ENCODE data around the gene PRR12.
"Not testable (repeated sequence)": the region's sequence is repeated elsewhere in the genome, so short reads cannot be mapped to it uniquely, and the experiment has no call there.

PRR12 gene

DNA sequence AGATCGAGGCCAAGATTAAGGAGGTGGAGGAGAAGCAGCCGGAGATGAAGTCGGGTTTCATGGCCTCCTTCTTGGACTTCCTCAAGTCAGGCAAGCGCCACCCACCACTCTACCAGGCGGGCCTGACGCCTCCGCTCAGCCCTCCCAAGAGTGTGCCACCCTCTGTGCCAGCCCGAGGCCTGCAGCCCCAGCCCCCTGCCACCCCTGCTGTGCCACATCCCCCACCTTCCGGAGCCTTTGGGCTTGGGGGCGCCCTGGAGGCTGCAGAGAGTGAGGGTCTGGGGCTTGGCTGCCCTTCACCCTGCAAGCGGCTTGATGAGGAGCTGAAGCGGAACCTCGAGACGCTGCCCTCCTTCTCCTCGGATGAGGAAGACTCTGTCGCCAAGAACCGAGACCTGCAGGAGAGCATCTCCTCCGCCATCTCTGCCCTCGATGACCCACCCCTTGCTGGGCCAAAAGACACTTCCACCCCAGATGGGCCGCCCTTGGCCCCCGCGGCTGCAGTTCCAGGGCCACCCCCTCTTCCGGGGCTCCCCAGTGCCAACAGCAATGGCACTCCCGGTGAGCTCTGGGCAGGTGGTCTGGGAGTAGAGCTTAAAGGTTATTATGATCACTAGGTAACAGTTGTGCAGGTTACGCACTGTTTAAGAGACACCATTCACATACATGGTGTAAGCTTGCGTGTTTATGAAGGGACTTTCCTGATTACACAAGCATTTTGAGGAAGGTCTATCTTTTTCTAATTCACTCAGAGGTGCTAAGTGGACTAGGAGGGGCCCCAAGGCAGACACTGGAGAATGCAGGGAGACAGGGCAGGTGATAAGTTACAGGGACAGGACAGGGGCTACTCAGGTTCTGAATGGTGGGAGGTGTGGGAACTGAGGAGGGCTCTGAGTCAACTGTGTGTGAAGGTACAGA, 8.7 kb downstream of the PRR12 start:
- Mint-ChIP-seq H3K27ac (peak overlapping the region; percentile 65 to 88), H3K36me3 (ENCODE audit: insufficient read depth) (peaks cover 33% of the 10 kb centered on the region), H3K9me3 (no peaks in the 10 kb centered on the region), H3K4me3 (no peak overlapping the region), H3K27me3 (no peaks in the 10 kb centered on the region), H3K4me1 (ENCODE audit: low read depth in 2 of 2) (peaks cover 15 to 20% of the 10 kb centered on the region in 2 donors)
- DNase-seq (no peak), ATAC-seq (replicated peaks) (no peak)

DNA sequence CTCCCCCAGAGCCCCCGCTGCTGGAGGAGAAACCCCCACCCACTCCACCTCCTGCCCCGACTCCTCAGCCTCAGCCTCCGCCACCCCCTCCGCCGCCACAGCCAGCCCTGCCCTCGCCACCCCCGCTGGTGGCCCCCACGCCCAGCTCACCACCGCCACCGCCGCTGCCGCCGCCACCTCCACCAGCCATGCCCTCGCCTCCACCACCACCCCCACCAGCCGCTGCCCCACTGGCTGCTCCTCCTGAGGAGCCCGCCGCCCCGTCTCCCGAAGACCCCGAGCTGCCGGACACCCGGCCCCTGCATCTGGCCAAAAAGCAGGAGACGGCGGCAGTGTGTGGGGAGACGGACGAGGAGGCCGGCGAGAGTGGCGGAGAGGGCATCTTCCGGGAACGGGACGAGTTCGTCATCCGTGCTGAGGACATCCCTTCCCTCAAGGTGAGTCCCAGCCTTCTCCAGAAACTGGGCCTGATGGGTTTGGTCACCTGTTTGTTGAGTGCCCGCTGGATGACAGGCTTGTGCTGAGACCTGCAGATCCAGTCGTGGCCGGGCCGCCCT, 10.6 kb downstream of the PRR12 start:
- DNase-seq = no peak
- peaks cover 18 to 19% of the 10 kb centered on the region in 2 donors for H3K4me1 Mint-ChIP-seq (ENCODE audit: low read depth in 2 of 2)
- ATAC-seq (replicated peaks) = no peak
- no peak overlapping the region for H3K4me3 Mint-ChIP-seq
- no peak overlapping the region for H3K27ac Mint-ChIP-seq
- H3K9me3 Mint-ChIP-seq = no peaks in the 10 kb centered on the region
- H3K27me3 Mint-ChIP-seq = no peaks in the 10 kb centered on the region
- H3K36me3 Mint-ChIP-seq (ENCODE audit: insufficient read depth) = peaks cover 33% of the 10 kb centered on the region

GRCh38 chr19:49602806-49603205, 11.8 kb downstream of the PRR12 start:
- DNase-seq = no peak
- Mint-ChIP-seq H3K36me3 (ENCODE audit: insufficient read depth) (peaks cover 42% of the 10 kb centered on the region), H3K27ac (no peak overlapping the region), H3K4me3 (no peak overlapping the region), H3K4me1 (ENCODE audit: low read depth in 2 of 2) (peaks cover 19 to 24% of the 10 kb centered on the region in 2 donors), H3K9me3 (no peaks in the 10 kb centered on the region), H3K27me3 (no peaks in the 10 kb centered on the region)
- no peak for ATAC-seq (replicated peaks)

DNA sequence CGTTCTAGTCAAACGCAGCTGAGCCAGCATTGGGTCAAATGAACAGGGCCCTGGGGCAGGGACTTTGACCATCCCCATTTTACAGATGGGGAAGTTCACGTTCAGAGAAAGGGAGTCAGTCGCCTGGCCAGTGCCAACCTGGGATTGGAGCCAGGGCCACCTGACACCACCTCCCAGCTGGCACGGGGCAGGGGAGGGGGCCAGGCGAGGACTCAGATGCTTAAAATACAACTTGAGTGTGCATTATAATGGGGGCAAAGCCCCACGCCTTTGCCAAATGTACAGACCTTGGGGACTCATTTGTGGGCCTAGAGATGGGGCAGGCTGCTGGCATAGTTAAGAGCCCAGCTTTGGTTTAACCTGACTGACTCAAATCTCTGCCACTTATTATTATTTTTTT, 14.6 kb downstream of the PRR12 start:
- peaks cover 63% of the 10 kb centered on the region for H3K36me3 Mint-ChIP-seq (ENCODE audit: insufficient read depth)
- ATAC-seq (replicated peaks) (no peak), DNase-seq (no peak)
- no peak overlapping the region for H3K4me3 Mint-ChIP-seq
- H3K4me1 Mint-ChIP-seq (ENCODE audit: low read depth in 2 of 2) = peaks cover 15 to 22% of the 10 kb centered on the region in 2 donors
- H3K27me3 Mint-ChIP-seq = no peaks in the 10 kb centered on the region
- H3K27ac Mint-ChIP-seq = peak overlapping the region in 1 of 2 donors; percentile 17
- H3K9me3 Mint-ChIP-seq = no peaks in the 10 kb centered on the region

- Mint-ChIP-seq H3K4me1 (ENCODE audit: low read depth in 2 of 2) (peaks cover 27 to 29% of the 10 kb centered on the region in 2 donors), H3K36me3 (ENCODE audit: insufficient read depth) (peaks cover 64% of the 10 kb centered on the region), H3K9me3 (no peaks in the 10 kb centered on the region), H3K27me3 (no peaks in the 10 kb centered on the region), H3K27ac (no peak overlapping the region), H3K4me3 (no peak overlapping the region)
- no peak for ATAC-seq (replicated peaks)
- no peak for DNase-seq
Observed at GRCh38 chr19:49609499-49610092, 18.6 kb downstream of the PRR12 start.

DNA sequence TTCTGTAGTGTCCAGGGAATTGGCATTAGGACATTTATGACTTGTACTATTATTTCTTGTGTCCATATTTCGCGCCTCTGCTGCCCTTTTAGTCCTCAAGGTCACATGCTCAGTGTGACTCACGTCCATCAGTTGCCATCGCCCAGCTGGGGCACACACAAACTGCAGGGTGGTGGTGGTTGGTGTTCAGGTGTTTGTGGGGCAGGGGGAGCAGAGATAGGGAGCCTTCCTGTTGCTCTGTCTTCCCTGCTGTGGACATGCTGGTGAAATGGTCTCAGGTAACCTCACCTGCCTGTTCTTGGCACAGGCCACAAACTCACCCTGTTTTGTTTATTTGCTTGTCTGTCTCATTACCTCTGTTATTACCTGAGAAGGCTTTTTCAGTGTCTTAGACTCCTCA, 22.4 kb downstream of the PRR12 start:
- H3K36me3 Mint-ChIP-seq (ENCODE audit: insufficient read depth) = peaks cover 74% of the 10 kb centered on the region
- ATAC-seq (replicated peaks) (peak; percentile 23), DNase-seq (no peak)
- H3K4me1 Mint-ChIP-seq (ENCODE audit: low read depth in 2 of 2) = peaks cover 24 to 30% of the 10 kb centered on the region in 2 donors
- H3K27ac Mint-ChIP-seq = peak overlapping the region; percentile 88 to 97
- H3K9me3 Mint-ChIP-seq = no peaks in the 10 kb centered on the region
- no peaks in the 10 kb centered on the region for H3K27me3 Mint-ChIP-seq
- H3K4me3 Mint-ChIP-seq = peak overlapping the region; percentile 18 to 45

DNA sequence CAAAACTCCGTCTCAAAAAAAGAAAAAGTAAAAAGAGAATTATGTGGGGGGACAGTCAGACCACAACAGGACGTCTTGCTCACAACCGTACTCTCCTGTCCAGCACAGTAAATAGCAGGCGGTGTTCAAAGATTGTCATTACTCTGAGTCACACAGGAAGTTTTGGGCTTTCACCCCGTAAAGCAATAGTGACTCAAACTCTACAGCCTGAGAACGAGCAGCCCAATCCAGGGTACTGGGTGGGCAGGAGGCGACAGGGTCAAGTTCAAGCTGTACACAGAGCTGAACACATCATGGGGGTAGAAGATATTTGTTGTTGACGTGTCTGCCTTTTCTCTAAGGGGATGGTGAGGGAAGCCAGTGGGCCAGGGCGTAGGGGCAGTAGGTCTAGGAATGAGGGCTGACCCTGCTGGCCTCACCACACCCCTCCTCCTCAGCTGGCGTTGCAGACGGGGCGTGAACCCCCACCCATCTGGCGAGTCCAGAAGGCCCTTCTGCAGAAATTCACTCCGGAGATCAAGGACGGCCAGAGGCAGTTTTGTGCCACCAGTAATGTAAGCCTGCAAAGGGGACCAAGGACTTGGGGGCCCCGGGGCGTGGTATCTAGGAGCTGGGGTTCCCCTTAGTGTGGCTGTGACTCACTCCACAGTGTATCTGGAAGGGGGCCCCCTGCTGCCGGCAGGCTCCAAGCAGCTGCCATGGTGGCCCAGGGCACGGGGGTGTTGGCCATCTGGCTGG, 23.3 kb downstream of the PRR12 start:
- H3K36me3 Mint-ChIP-seq (ENCODE audit: insufficient read depth) = peaks cover 74% of the 10 kb centered on the region
- H3K27me3 Mint-ChIP-seq = no peaks in the 10 kb centered on the region
- peak overlapping the region; percentile 88 to 97 for H3K27ac Mint-ChIP-seq
- ATAC-seq (replicated peaks) = peak; percentile 82
- peak in 1 of 3 experiments; percentile 15 for DNase-seq
- H3K4me1 Mint-ChIP-seq (ENCODE audit: low read depth in 2 of 2) = peaks cover 28 to 29% of the 10 kb centered on the region in 2 donors
- peak overlapping the region; percentile 45 to 51 for H3K4me3 Mint-ChIP-seq
- H3K9me3 Mint-ChIP-seq = no peaks in the 10 kb centered on the region

DNA sequence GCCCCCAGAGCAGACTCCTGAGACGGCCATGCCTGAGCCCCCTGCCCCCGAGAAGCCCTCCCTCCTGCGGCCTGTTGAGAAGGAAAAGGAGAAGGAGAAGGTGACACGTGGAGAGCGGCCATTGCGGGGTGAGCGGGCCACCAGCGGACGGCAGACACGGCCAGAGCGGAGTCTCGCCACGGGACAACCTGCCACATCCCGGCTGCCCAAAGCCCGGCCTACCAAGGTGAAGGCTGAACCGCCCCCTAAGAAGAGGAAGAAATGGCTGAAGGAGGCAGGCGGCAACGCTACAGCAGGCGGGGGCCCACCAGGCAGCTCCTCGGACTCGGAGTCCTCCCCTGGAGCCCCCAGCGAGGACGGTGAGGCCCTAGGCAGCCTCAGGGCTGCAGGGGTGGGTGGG, 24.9 kb downstream of the PRR12 start:
- no peak for DNase-seq
- peaks cover 25 to 26% of the 10 kb centered on the region in 2 donors for H3K4me1 Mint-ChIP-seq (ENCODE audit: low read depth in 2 of 2)
- H3K9me3 Mint-ChIP-seq = no peaks in the 10 kb centered on the region
- H3K27ac Mint-ChIP-seq = peak overlapping the region in 1 of 2 donors; percentile 97
- ATAC-seq (replicated peaks) = no peak
- peaks cover 72% of the 10 kb centered on the region for H3K36me3 Mint-ChIP-seq (ENCODE audit: insufficient read depth)
- no peak overlapping the region for H3K4me3 Mint-ChIP-seq
- H3K27me3 Mint-ChIP-seq = no peaks in the 10 kb centered on the region

- H3K27ac Mint-ChIP-seq = no peak overlapping the region
- H3K4me1 Mint-ChIP-seq (ENCODE audit: low read depth in 2 of 2) = peaks cover 23 to 25% of the 10 kb centered on the region in 2 donors
- H3K4me3 Mint-ChIP-seq = no peak overlapping the region
- H3K9me3 Mint-ChIP-seq = no peaks in the 10 kb centered on the region
- ATAC-seq (replicated peaks) = no peak
- no peak for DNase-seq
- H3K36me3 Mint-ChIP-seq (ENCODE audit: insufficient read depth) = peaks cover 73% of the 10 kb centered on the region
- H3K27me3 Mint-ChIP-seq = no peaks in the 10 kb centered on the region
Observed at GRCh38 chr19:49616532-49616931, 25.6 kb downstream of the PRR12 start.

DNA sequence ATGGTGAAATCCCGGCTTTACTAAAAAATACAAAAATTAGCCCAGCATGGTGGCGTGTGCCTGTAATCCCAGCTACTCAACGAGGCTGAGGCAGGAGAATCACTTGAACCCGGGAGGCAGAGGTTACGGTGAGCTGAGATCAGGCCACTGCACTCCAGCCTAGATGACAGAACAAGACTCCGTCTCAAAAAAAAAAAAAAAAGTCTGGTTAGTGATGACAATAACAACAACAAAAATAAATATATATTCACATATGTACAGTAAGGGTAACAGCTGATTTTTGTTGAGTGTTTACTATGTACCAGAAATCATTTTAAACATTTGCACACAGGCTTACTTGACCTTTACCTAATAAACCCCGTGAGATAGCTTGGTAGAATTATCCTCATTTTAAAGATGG, 26.0 kb downstream of the PRR12 start:
- Mint-ChIP-seq H3K36me3 (ENCODE audit: insufficient read depth) (peaks cover 74% of the 10 kb centered on the region), H3K27me3 (no peaks in the 10 kb centered on the region), H3K27ac (no peak overlapping the region)

DNA sequence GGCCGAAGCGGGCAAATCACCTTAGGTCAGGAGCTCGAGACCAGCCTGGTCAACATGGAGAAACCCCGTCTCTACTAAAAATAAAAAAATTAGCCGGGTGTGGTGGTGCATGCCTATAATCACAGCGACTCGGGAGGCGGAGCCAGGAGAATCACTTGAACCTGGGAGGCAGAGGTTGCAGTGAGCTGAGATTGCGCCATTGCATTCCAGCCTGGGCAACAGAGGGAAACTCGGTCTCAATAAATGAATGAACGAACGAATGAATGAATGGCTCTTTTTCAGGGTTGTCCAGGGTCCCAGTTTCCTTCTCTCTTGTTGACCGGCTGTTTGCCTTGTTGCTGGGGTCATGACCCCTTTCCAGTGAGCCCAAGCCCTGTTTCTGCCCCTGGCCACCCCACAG, 26.9 kb downstream of the PRR12 start:
- not testable (repeated sequence) for DNase-seq; H3K9me3 Mint-ChIP-seq; ATAC-seq (replicated peaks); H3K27me3 Mint-ChIP-seq; H3K4me3 Mint-ChIP-seq
- H3K36me3 Mint-ChIP-seq (ENCODE audit: insufficient read depth) = peaks cover 81% of the 10 kb centered on the region
- H3K4me1 Mint-ChIP-seq (ENCODE audit: low read depth in 2 of 2) = peaks cover 19 to 21% of the 10 kb centered on the region in 2 donors
- peak overlapping the region in 1 of 2 donors; percentile 82 for H3K27ac Mint-ChIP-seq

More for the DNA sequence above, 26.0 kb downstream of the PRR12 start:
- no peak for DNase-seq
- Mint-ChIP-seq H3K4me1 (ENCODE audit: low read depth in 2 of 2) (peaks cover 23 to 25% of the 10 kb centered on the region in 2 donors), H3K4me3 (no peak overlapping the region), H3K9me3 (no peaks in the 10 kb centered on the region)
- ATAC-seq (replicated peaks) = no peak

GRCh38 chr19:49624967-49625910, 34.3 kb downstream of the PRR12 start:
- DNase-seq (no peak), ATAC-seq (replicated peaks) (no peak)
- no peak overlapping the region for H3K4me3 Mint-ChIP-seq
- no peaks in the 10 kb centered on the region for H3K4me1 Mint-ChIP-seq (ENCODE audit: low read depth in 2 of 2)
- H3K9me3 Mint-ChIP-seq = no peaks in the 10 kb centered on the region
- peaks cover 44% of the 10 kb centered on the region for H3K36me3 Mint-ChIP-seq (ENCODE audit: insufficient read depth)
- no peaks in the 10 kb centered on the region for H3K27me3 Mint-ChIP-seq
- H3K27ac Mint-ChIP-seq = peak overlapping the region in 1 of 2 donors; percentile 3
